HG03521 (cell line): ENCODE results near the gene UBE2D1.

Experiments
- ATAC-seq: cut with Tn5 transposase; IDR thresholded peaks from one replicate; pipeline ENCODE4 v1.9.1; 2021; ENCODE audit warnings: mild to moderate bottlenecking, moderate library complexity; ENCODE audit not compliant: unreplicated experiment

UBE2D1 gene

DNA sequence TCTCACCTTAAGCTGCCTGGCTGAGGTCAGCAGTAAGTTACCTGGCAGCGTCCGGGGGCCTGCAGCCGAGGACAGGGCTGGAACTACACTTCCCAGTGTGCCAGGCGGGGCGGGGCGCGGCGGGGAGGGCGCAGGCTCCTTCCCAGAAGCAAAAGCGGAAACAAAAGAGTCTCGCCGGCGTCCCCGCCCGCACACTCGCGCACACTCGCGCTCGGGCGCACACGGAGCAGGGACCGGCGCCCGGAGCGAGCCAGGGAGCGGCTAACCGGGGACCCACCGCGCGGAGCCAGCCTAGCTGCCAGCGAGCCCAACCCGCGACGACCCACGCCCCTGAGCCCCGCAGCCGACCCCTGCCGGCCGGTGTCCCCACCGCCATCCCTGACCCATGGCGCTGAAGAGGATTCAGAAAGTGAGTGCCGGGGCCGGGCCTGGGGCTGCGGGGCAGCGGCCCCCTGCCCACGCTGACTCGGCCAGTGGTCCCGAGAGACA is at the start of gene UBE2D1:
UBE2D1 (plus strand) TSS at position 190 of the 489 bp plus-strand sequence; CDS start at position 386, 196 bp downstream.
- peak; percentile 97 for ATAC-seq

DNA sequence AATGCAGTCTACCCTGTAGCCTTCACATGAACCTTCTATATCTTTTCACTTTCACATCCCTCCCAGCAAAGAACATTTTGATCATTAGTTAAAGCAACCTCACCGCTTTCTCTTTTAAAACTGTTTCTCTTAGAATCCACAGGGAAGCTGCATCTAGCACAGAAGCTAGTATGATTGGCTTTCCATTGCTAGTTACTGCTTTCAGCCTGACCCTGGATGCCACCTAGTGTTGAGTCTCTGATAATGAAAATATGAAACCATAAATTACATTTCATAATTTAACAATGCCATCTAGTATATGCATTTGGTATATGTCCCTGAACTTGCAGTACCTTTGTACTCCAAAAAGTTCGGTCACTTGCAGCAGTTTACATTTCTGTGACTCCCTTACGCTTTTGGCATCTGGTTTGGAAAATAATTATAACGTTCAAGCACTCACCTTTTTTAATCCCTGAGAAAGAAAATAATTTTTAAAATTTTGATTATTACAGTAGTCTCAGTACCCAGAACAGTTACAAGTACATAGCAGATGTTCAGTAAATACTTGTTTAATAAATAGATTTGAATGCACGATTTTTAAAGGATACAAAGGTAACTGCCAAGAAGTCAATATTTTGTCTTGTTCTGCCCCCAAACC is 43.1 kb upstream of the UBE2D1 start:
- ATAC-seq: peak; percentile 78

DNA sequence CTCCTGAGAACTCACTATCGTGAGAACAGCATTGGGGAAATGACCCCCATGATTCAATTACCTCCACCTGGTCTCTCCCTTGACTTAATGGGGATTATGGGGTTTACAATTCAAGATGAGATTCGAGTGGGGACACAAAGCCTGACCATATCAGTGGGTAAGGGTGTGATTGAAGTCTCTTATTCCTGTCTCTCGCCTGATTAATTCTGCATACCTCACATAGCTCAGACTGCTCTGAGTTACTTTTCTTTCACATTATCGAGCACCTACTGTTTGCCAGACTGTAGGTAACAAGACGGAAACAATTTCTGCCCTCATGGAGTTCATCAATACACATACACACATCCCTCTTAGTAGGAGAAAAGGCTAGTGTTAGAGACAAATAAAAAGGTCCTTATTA is 40.8 kb upstream of the UBE2D1 start:
- no peak for ATAC-seq

DNA sequence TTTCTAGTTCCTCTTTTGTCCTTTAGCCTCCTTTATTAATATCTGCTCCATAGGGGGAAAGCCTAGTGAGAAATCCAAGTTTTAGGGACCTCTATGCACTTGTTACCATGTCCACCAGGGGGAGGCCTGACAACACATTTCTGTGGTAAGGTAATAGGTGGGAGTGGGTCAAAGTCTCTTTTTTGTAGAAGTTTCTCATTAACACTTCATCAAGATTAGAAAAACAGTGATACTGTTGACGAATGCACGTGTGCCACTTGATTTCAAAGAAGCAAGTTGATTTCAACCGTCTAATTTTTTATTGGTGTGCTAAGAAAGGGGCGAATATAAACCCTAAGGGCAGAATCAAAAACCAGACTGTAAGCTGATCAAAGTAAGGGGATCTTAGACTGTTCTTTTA is 35.2 kb upstream of the UBE2D1 start:
- peak; percentile 87 for ATAC-seq

DNA sequence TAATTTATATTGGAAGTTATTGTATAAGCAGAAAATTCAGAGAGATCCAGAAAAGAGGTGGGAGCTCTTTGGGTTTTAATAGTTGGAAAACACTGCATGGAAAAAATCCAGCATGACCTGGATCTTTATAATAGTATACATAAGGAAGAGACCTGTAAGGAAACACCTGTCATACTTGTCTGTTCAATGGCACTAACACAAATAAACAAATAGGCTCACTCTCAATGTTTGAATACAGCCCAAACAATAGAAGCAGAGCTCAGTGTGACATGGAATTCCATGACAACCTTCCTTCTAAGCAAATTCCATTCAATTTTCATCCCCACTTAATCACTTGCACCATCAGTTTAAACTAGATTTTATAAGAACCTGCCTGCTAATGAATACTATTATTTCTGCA is 34.1 kb upstream of the UBE2D1 start:
- ATAC-seq: no peak

DNA sequence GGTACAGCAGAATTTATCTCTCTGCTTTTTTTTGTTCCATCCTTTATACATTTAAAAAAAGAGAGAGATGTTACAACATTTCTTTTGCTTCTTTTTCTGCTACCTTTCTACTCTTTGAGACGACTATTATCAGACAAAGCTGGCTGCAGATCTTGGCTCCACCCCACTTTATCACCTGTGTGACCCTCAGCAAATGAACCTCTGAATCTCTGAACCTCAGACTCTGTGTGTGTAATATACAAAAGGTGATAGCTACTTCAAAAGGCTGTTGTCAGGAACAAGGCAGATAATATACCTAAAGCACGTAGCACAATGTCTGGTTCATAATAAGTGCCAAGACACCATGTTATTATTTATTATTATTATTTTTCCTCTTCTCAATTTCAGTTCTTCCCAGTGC is 32.6 kb upstream of the UBE2D1 start:
- no peak for ATAC-seq

DNA sequence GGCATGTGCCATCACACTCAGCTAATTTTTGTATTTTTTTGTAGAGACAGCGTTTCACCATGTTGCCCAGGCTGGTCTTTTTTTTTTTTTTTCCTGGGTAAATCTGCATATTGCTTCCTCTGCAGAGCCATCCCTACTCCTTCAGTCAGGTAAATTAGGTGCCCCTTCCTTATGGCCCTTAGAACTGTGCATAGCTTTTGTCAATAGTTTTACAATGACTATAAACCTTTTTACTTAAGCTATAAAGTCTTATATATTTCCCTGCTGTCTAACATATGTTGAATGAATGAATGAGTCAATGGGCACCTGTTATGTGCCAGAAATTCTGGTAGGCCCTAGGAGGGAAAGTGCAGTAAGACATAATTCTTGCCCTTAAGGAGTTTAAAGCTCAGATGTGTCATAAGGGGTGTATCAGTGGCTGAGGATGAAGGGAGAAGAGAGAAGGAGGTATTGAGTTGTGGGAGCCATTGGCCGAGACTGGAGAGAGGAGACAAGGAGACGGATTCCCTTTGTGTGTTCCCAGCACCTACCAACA is 30.6 kb upstream of the UBE2D1 start:
- ATAC-seq: no peak

DNA sequence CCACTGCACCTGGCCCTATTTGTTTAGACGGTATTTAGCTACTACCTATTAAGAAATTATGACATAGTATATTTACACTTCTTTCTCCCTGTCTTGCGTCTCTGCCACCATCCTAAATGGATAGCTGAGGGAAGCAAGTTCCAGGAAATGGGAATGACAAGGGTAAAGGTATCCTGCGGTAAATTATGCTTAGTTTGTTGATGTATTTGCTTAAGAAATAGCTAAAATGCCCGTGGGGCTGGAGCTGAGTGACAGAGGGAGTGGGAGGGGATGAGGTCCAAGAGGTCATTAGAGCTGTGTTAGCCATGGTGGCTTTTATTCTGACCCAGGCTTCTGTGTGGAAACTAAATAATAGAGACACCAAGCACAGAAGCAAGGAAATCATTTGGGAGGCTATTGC is 29.0 kb upstream of the UBE2D1 start:
- ATAC-seq: no peak

DNA sequence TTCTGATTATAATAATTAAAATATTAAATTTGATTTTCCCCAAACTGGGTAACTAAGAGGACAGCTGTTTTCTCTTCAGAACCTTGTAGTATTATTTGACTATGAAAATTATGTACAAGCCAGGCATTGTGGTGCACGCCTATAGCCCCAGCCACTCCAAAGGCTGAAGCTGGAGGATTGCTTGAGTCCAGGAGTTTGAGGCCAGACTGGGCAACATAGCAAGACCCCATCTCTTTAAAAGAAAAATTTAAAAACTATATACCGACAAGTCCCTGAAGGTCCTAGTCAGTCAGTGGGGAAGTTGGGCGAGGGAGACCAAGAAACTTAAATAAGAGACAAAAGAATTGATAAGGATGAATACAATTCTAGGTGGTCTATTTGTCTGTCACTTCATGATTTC is 27.1 kb upstream of the UBE2D1 start:
- ATAC-seq: no peak

DNA sequence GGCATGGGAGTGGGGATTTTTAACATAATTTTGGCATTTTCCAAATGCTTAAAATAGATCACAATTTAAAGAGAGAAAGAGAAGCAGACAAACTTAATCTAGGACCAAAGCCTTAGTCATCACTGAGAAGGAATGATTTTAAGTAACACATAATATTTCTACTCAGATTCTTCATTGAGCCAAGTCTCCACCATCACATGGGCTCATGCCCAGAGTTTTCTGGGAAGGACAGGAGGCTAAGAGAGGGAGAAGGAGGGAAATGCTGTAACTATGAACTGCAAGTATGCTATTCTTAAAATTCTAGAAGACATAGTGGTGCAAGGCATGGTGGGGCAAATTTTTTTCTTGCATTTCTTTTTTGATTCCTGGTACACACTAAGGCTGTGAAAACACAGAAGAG is 23.8 kb upstream of the UBE2D1 start:
- no peak for ATAC-seq

DNA sequence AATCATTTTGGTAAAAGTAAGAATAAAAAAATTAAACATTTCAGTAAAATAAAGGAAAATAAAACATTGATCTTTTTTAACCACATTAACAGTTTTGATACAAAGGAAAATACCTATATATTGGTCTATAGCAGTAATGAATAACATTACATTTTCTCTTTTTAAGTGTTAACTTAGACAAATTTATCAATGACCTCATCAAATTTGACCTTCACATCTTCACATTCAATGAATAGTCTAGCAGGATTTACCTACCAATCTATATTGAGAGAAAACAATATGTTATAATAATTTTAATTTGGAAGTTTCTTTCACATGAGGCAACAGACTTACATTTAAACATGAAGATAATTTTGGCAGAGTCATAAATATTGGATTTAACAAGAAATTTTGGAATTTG is 17.9 kb upstream of the UBE2D1 start:
- no peak for ATAC-seq

DNA sequence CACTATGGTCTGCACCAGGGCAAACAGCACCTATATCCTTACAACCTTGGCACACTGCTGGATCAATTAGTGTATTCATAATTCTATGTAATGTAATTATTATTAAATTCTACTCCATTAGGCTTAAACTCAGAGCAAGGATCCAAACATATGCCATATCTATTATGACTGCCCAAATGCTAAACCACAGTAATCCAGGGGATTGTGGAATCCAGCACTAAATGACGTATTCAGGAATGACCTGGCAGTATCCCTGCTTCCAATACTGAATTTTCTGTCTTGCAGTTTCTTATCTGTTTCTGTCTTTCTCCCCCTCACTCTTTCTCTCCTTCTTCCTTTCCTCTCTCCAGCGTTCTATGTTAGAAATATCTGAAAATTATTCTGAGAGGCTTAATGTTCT is 16.5 kb upstream of the UBE2D1 start:
- no peak for ATAC-seq

DNA sequence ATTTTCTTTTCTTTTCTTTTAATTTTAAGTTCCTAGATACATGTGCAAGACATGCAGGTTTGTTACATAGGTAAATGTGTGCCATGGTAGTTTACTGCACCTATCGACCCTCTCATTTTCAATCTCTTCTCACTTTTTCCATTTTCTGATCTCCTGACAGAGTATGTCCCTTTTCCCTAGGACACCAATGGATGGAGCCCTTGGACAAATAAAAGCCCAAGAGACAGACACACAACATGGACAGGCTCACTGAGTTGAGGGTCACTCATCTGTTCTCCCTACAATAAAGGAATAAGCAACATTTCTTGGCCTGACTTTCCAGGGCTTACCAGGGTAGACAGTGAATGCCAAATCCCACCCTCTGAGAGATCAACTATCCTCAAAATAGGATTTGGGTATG is 15.2 kb upstream of the UBE2D1 start:
- ATAC-seq: no peak

DNA sequence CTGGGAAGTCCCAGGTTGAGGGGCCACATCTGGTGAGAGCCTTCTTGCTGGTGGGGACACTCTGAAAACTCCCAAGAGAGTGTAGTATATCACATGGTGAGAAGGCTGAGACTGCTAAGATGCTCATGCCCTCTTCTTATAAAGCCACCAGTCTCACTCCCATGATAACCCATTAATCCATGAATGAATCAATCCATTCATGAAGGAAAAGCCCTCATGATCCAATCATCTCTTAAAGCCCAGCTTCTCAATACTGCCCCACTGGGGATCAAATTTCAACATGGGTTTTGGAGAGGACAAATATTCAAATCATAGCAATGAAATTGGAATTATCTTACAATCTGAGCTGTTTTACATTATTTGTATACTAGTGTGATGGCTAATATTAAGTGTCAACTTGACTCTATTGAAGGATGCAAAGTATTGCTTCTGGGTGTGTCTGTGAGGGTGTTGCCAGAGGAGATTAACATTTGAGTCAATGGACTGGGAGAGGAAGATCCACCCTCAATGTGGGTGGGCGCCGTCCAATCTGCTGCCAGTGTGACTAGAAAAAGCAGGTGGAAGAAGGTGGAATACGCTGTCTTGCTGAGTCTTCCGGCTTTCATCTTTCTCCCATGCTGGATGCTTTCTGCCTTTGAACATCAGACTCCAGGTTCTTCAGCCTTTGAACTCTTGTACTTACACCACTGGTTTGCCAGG is 14.3 kb upstream of the UBE2D1 start:
- no peak for ATAC-seq

DNA sequence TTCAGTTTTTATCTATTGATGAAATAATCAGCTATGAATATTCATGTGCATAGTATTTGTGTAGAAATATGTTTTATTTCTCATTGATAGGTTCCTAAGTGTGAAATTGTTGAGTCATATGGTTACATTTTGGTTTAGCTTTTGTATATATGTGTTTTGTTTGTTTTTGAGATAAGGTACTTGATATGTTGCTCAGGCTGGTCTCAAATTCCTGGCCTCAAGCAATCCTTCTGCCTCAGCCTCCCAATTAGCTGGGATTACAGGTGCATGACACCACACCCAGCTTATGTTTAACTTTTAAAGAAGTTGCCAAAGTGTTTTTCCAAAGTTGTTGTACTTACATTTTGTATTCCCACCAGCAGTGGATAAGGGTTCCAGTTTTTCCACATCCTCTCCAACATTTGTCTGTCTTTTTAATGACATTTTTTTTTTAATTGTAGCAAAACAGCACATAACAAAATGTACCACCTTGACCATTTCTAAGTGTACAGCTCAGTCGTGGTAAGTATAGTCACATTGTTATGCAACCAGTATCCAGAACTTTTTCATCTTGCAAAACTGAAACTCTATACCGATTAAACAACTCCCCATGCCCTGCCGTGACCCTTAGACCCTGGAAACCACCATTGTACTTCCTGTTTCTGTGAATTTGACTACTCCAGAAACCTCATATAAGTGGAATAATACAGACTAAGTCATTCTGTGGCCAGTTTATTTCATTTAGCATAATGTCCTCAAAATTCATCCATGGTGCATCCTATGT is 12.6 kb upstream of the UBE2D1 start:
- ATAC-seq: peak; percentile 69

DNA sequence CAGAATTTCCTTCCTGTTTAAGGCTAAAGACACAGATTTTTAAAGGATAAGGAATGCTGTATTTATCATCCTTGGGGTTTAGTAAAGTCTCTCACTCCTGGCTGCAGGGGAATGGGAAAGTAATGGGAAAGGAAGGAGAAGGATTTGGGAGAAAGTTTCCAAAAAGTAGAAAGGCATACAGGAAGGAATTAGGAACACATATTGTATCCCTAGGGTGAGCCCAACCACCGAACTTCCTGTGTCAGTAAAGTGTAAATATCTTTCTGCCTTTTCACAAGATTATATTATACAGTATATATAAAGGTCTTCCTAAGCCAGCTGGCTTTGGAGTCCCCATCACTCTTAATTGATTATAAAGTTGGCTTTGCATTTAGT is 12.0 kb upstream of the UBE2D1 start:
- ATAC-seq: no peak

DNA sequence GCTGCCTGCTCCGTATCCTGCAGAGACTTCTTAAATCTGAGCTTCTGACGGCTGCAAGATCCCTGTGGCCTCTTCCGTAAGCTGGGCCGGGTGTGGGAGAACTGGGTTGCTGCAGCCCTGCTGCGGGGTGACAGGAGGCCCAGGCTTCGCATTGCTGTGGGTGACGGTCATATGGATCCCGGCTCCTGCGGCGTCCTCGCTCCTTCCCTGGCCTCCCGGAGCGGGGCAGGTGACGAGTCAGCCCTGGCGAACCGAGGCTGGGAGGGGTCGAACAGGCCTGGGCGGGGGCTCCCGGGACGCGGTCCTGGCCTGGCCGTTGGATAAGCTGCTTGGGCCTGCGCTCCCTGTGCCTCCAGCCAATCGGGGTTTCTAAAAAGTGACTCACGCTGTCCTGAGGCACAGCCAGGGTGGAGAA is 7.8 kb upstream of the UBE2D1 start:
- no peak for ATAC-seq

DNA sequence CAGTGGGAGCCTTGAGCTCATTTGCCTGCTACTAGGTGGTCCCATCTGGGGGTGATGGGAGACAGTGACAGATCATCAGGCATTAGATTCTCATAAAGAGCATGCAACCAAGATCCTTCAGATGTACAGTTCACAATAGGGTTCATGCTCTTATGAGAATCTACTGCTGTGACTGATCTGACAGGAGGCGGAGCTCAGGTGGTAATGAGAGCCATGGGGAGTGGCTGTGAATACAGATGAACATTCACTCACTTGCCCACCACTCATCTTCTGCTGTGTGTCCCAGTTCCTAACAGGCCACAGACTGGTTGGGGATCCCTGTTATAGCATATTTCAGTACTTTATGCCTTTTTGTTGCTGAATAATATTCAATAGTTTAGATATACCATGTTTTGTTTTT is 6.6 kb upstream of the UBE2D1 start:
- ATAC-seq: no peak

DNA sequence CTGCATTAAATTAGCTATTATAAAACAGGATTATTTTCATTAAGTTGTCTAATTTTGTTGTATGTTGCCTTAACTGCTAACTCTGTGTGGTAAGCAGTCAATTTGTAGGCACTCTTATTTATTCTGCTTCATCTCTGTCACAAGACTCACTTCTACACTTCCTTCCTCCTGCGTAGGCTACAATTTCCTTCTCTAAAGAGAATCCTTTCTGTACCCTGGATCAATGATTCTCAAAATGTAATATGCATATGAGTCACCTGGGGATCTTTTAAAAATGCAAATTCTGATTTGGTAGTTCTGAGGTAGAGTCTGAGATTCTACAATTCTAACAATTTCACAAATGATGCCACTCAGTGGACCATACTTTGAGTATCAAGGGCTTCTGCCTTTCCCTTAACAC is 4.4 kb upstream of the UBE2D1 start:
- ATAC-seq: no peak

DNA sequence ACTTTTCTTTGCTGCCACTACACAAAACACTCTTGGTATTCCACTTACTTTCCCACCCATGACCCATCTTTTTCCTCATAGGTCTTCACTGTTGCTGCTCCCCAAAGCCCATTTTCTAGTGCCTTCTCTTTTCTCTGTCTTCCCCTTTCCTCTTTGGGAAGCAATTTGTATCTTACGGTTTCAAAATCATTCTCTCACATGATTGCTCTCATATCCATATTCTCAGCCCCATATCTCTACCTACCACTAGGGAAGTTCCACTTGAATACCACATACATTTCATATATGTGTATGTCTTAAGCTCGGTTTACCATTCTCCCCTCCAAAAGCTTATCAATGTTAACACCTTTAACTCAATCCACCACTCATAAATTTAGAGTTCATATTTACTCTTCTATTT is 3.2 kb upstream of the UBE2D1 start:
- no peak for ATAC-seq

DNA sequence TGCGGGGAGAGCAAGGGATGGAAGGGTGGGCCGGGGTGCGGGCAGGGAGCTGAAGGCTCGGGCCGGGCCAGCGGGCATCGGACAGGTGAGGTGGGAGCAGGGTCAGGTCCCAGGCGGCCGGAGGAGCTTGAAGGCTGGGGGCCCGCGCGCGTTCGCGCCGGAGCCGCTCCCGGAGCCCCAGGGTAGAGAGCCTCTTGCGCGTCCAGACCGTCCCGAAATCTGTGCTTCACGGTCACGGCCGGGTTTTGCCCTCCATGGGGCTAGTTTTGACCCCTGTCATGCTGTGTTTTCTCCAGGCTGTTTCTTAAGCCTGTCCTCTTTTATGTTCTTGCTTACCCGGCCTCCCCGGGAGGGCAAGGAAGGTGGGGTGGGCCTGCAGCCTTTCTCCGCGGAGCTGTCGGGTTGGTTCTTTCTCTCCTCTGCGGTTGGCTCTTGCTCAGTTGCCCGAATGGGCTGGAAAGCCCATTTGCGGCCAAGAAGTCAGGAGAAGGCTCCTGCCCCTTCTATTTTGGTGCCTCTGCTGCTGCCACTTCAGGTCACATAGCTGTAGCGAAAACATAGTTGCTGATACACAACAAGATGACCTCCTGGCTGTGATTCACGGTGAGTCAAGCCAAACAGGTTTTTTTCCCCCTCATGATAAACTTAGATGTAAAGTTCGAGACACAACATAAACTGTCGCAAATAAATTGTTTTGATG is 650 bp downstream of the UBE2D1 start:
- peak; percentile 44 for ATAC-seq
